ENCODE measurements around the gene PALM.

GRCh38 chr19:752652-753517, 44.1 kb downstream of the PALM start:
- no peak for TF ChIP-seq POLR2A (IDR thresholded peaks at IDR 0.05; ENCODE audit: low read length)
- no peak for TF ChIP-seq GATA1 (IDR thresholded peaks at IDR 0.05; ENCODE audit: low read depth, low read length)
